Suprapubic skin (tissue), 4 donors: Measurements from ENCODE around the gene LHX5. TPM values are rescaled to one million over a fixed set of nuclear protein-coding genes. Genes with fewer than 3 reads are reported as not detected.

Experiments
- DNase-seq, 2 donors: peaks; one replicate each; pipeline ENCODE4 v3.0.0-alpha.2; 2019; ENCODE audit warnings: low spot score in 2 of 2
- H3K27ac ChIP-seq: fragments of 200-600 bp; sonication (generic); one replicate; pipeline ENCODE4 v1.5.1; 2019
- H3K27me3 ChIP-seq: fragments of 200-600 bp; sonication (generic); one replicate; pipeline ENCODE4 v1.5.1; 2019
- H3K36me3 ChIP-seq: fragments of 200-600 bp; sonication (generic); one replicate; pipeline ENCODE4 v1.5.1; 2019
- H3K4me1 ChIP-seq: fragments of 200-600 bp; sonication (generic); one replicate; pipeline ENCODE4 v1.5.1; 2019
- H3K4me3 ChIP-seq: fragments of 200-600 bp; sonication (generic); one replicate; pipeline ENCODE4 v1.5.1; 2019; ENCODE audit warnings: mild to moderate bottlenecking
- H3K9me3 ChIP-seq: fragments of 200-600 bp; sonication (generic); one replicate; pipeline ENCODE4 v1.5.1; 2019
- CTCF ChIP-seq, 2 donors: fragments of 200-600 bp in 1 of 2; fragments of 450-650 bp in 1 of 2; sonication (generic) in 1 of 2; IDR thresholded peaks; one replicate each; pipeline ENCODE4 v1.5.1; 2016 to 2019; ENCODE audit warnings: antibody characterized with exemption in 2 of 2, mild to moderate bottlenecking in 1 of 2, moderate library complexity in 1 of 2
- EP300 ChIP-seq: sonication (generic); formaldehyde crosslinking; IDR thresholded peaks from one replicate; pipeline ENCODE4 v1.6.1; 2017; ENCODE audit warnings: antibody characterized with exemption
- POLR2A ChIP-seq, 2 donors: fragments of 450-650 bp; IDR thresholded peaks; one replicate each; pipeline ENCODE4 v1.6.1; 2017; ENCODE audit warnings: antibody characterized with exemption in 2 of 2, mild to moderate bottlenecking in 2 of 2, moderate library complexity in 2 of 2
- POLR2AphosphoS5 ChIP-seq, 3 donors: sonication (generic); formaldehyde crosslinking; IDR thresholded peaks; one replicate each; pipeline ENCODE4 v1.6.1; 2017; ENCODE audit warnings: antibody characterized with exemption in 3 of 3
- WGBS: methylation state at CpG from one replicate; pipeline ENCODE4 v1.1.5; 2018; 5-methylcytosine and 5-hydroxymethylcytosine counted together
- total RNA-seq, 4 donors: library from RNA; depleted of rRNA; stranded (reverse); fragments of >200 nt; gene quantifications; one replicate each; pipeline ENCODE4 v1.1.0, GENCODE V29; 2016

The LHX5 gene
- total RNA-seq, 4 donors from 2014 or later, result not detected

GRCh38 chr12:113506867-113507266 is 35.2 kb upstream of the LHX5 start:
- Histone ChIP-seq H3K4me1 (no peaks in the 10 kb centered on the region), H3K36me3 (no peaks in the 10 kb centered on the region), H3K27ac (no peak overlapping the region), H3K9me3 (peaks cover 3% of the 10 kb centered on the region), H3K27me3 (peaks cover 53% of the 10 kb centered on the region), H3K4me3 (no peak overlapping the region)
- no peak for DNase-seq
- no peak for TF ChIP-seq CTCF (IDR thresholded peaks at IDR 0.05)
- TF ChIP-seq POLR2AphosphoS5 (IDR thresholded peaks at IDR 0.05), result no peak
- TF ChIP-seq POLR2A (IDR thresholded peaks at IDR 0.05), result no peak
- no peak for TF ChIP-seq EP300
- WGBS, result 75% methylated on average over 2 of the region's 2 CpGs

- no peaks in the 10 kb centered on the region for H3K4me1 ChIP-seq
- H3K9me3 ChIP-seq, result peaks cover 3% of the 10 kb centered on the region
- TF ChIP-seq POLR2AphosphoS5 (IDR thresholded peaks at IDR 0.05), result no peak
- TF ChIP-seq CTCF (IDR thresholded peaks at IDR 0.05), result no peak
- TF ChIP-seq POLR2A (IDR thresholded peaks at IDR 0.05), result no peak
- no peak for TF ChIP-seq EP300
- H3K36me3 ChIP-seq, result no peaks in the 10 kb centered on the region
- H3K27ac ChIP-seq, result no peak overlapping the region
- no peak for DNase-seq
- no peak overlapping the region for H3K4me3 ChIP-seq
- peaks cover 53% of the 10 kb centered on the region for H3K27me3 ChIP-seq
- WGBS, result 67% methylated on average over 7 of the region's 7 CpGs
Measured at GRCh38 chr12:113505941-113506340, 34.3 kb upstream of the LHX5 start.

GRCh38 chr12:113504917-113505316 is 33.2 kb upstream of the LHX5 start:
- Histone ChIP-seq H3K27ac (no peak overlapping the region), H3K36me3 (no peaks in the 10 kb centered on the region), H3K4me1 (no peaks in the 10 kb centered on the region), H3K4me3 (no peak overlapping the region), H3K9me3 (peaks cover 3% of the 10 kb centered on the region), H3K27me3 (peaks cover 54% of the 10 kb centered on the region)
- DNase-seq, result no peak
- WGBS, result 85% methylated on average over 8 of the region's 8 CpGs
- no peak for TF ChIP-seq EP300
- TF ChIP-seq POLR2AphosphoS5 (IDR thresholded peaks at IDR 0.05), result no peak
- no peak for TF ChIP-seq POLR2A (IDR thresholded peaks at IDR 0.05)
- TF ChIP-seq CTCF (IDR thresholded peaks at IDR 0.05), result no peak

- Histone ChIP-seq H3K4me1 (no peaks in the 10 kb centered on the region), H3K27me3 (peaks cover 50% of the 10 kb centered on the region), H3K27ac (no peak overlapping the region), H3K9me3 (peaks cover 3% of the 10 kb centered on the region), H3K4me3 (no peak overlapping the region), H3K36me3 (no peaks in the 10 kb centered on the region)
- WGBS, result 15% methylated on average over 9 of the region's 9 CpGs
- TF ChIP-seq POLR2AphosphoS5 (IDR thresholded peaks at IDR 0.05), result no peak
- no peak for TF ChIP-seq POLR2A (IDR thresholded peaks at IDR 0.05)
- no peak for TF ChIP-seq CTCF (IDR thresholded peaks at IDR 0.05)
- TF ChIP-seq EP300, result no peak
- no peak for DNase-seq
Measured at GRCh38 chr12:113500782-113501311, 29.2 kb upstream of the LHX5 start.

- peaks cover 48% of the 10 kb centered on the region for H3K27me3 ChIP-seq
- H3K36me3 ChIP-seq, result no peaks in the 10 kb centered on the region
Measured at GRCh38 chr12:113500306-113500675, 28.6 kb upstream of the LHX5 start.

More at GRCh38 chr12:113500306-113500675, 28.6 kb upstream of the LHX5 start:
- DNase-seq, result no peak
- no peak overlapping the region for H3K27ac ChIP-seq
- no peaks in the 10 kb centered on the region for H3K4me1 ChIP-seq
- no peak for TF ChIP-seq CTCF (IDR thresholded peaks at IDR 0.05)
- no peak for TF ChIP-seq POLR2AphosphoS5 (IDR thresholded peaks at IDR 0.05)
- TF ChIP-seq EP300, result no peak
- TF ChIP-seq POLR2A (IDR thresholded peaks at IDR 0.05), result no peak
- H3K9me3 ChIP-seq, result peaks cover 3% of the 10 kb centered on the region
- WGBS, result 36% methylated on average over 8 of the region's 8 CpGs
- no peak overlapping the region for H3K4me3 ChIP-seq
